GM10266 (cell line): ENCODE results near the gene ZNF512B.
"Not testable (repeated sequence)": the region's sequence is repeated elsewhere in the genome, so short reads cannot be mapped to it uniquely, and the experiment has no call there.

ENCODE experiments used
- DNase-seq: peaks from one replicate; pipeline ENCODE4 v3.0.0; 2012; ENCODE audit errors: extremely low spot score
- CTCF ChIP-seq: IDR thresholded peaks from 2 replicates; pipeline ENCODE4 v1.5.1; 2012; ENCODE audit warnings: mild to moderate bottlenecking, low read depth; ENCODE audit not compliant: control insufficient read depth, insufficient read depth; ENCODE audit errors: missing control alignments

ZNF512B gene

DNA sequence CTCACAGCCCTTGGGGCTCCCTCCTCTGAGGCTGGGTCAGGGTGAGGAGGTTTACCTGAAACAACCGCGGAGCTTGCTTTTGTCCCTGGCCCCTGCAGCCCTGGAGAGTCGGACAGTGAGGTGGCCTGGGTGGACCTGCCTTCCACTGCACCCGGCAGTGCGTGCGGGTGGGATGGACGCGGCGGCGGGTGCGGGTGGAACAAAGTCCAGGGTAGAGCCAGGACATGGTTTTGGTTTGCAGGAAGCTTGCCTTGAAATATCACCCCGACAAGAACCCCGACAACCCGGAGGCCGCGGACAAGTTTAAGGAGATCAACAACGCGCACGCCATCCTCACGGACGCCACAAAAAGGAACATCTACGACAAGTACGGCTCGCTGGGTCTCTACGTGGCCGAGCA lies 40.7 kb downstream of the ZNF512B start:
- DNase-seq, result no peak
- TF ChIP-seq CTCF, result no peak

GRCh38 chr20:63926298-63926697 lies 43.4 kb downstream of the ZNF512B start:
- DNase-seq, result no peak
- no peak for TF ChIP-seq CTCF

- DNase-seq, result no peak
- TF ChIP-seq CTCF, result no peak
Measured at GRCh38 chr20:63924241-63924640, 45.5 kb downstream of the ZNF512B start.

- TF ChIP-seq CTCF, result no peak
- DNase-seq, result no peak
Measured at GRCh38 chr20:63923651-63924050, 46.1 kb downstream of the ZNF512B start.

DNA sequence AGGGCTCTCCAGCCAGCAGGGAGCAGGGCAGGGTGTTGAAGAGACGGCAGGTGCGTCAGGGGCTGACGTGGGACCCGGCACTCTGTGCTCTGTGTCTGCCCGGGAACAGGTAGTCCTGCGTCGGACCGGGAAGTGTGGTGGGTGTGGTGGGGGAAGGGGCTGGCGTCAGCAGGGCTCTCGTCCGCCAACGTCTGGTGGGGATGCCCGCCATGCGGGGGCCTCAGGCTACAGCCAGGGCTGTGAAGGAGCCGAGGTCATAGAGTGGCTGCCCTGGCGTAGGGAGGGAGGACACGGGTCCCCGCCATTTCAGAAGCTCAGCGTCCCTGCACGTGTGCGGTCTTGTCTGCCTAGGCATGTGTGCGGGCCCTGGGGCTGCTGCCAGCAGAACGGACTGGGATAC lies 49.5 kb downstream of the ZNF512B start:
- TF ChIP-seq CTCF, result no peak

GRCh38 chr20:63919130-63919529 lies 50.6 kb downstream of the ZNF512B start:
- TF ChIP-seq CTCF, result no peak
- DNase-seq, result no peak

More for the DNA sequence above, 49.5 kb downstream of the ZNF512B start:
- no peak for DNase-seq

- no peak for TF ChIP-seq CTCF
- no peak for DNase-seq
Measured at GRCh38 chr20:63917811-63918210, 51.9 kb downstream of the ZNF512B start.

GRCh38 chr20:63916371-63916939 lies 53.3 kb downstream of the ZNF512B start:
- DNase-seq, result not testable (repeated sequence)
